Prostate gland (tissue), 2 donors: ENCODE data around the gene XRCC3. TPM values are rescaled to one million over a fixed set of nuclear protein-coding genes. Genes with fewer than 3 reads are reported as not detected.
"Not testable (repeated sequence)": the region's sequence is repeated elsewhere in the genome, so short reads cannot be mapped to it uniquely, and the experiment has no call there.

Source experiments
- DNase-seq: peaks from one replicate; pipeline ENCODE4 v3.0.0-alpha.2; 2019; ENCODE audit warnings: low spot score
- H3K27ac ChIP-seq, 2 donors: fragments of 200-600 bp; sonication (generic); 2 replicates each; pipeline ENCODE4 v1.5.1; 2017 to 2019
- H3K27me3 ChIP-seq: fragments of 200-600 bp; sonication (generic); replicated peaks from 2 replicates; pipeline ENCODE4 v1.5.1; 2019; ENCODE audit not compliant: insufficient read depth
- H3K36me3 ChIP-seq, 2 donors: fragments of 200-600 bp; sonication (generic); 1 replicate in 1 of 2; 2 replicates in 1 of 2; pipeline versions ENCODE4 v1.5.1 to v1.8.1; 2017 to 2019
- H3K4me1 ChIP-seq: fragments of 200-600 bp; sonication (generic); replicated peaks from 2 replicates; pipeline ENCODE4 v1.5.1; 2019
- H3K4me3 ChIP-seq, 2 donors: fragments of 200-600 bp; sonication (generic); 2 replicates each; pipeline ENCODE4 v1.5.1; 2017 to 2019
- H3K9me3 ChIP-seq: fragments of 200-600 bp; sonication (generic); 2 replicates; pipeline ENCODE4 v1.5.1; 2017
- POLR2A ChIP-seq: fragments of 450-650 bp; IDR thresholded peaks from one replicate; pipeline ENCODE4 v1.6.1; 2016; ENCODE audit warnings: antibody characterized with exemption, mild to moderate bottlenecking
- POLR2AphosphoS5 ChIP-seq: sonication (generic); formaldehyde crosslinking; IDR thresholded peaks from one replicate; pipeline ENCODE4 v1.6.1; 2017; ENCODE audit warnings: antibody characterized with exemption
- WGBS: methylation state at CpG from one replicate; pipeline ENCODE4 v1.1.5; 2018; 5-methylcytosine and 5-hydroxymethylcytosine counted together
- intact Hi-C: fragments of 100-400 bp; cut with DNase I; formaldehyde crosslinking; loops from one replicate; pipeline ENCODE4 v1.14.2; 2022
- total RNA-seq, 2 donors: library from RNA; depleted of rRNA; stranded (reverse); fragments of >200 nt; gene quantifications; one replicate each; pipeline ENCODE4 v1.1.0, GENCODE V29; 2016
- TF ChIP-seq, protein P1 (sequence below), 4 experiments: fragments of 200-600 bp in 2 of 4; fragments of 450-650 bp in 2 of 4; sonication (generic) in 2 of 4; IDR thresholded peaks; 1 replicate in 3 of 4; 2 replicates in 1 of 4; pipeline ENCODE4 v1.5.1; 2016 to 2019; ENCODE audit warnings: antibody characterized with exemption in 4 of 4, mild to moderate bottlenecking in 2 of 4, moderate library complexity in 2 of 4

Gene XRCC3
- total RNA-seq, 2 donors from 2014 or later = 24.7 to 33.2 TPM

DNA sequence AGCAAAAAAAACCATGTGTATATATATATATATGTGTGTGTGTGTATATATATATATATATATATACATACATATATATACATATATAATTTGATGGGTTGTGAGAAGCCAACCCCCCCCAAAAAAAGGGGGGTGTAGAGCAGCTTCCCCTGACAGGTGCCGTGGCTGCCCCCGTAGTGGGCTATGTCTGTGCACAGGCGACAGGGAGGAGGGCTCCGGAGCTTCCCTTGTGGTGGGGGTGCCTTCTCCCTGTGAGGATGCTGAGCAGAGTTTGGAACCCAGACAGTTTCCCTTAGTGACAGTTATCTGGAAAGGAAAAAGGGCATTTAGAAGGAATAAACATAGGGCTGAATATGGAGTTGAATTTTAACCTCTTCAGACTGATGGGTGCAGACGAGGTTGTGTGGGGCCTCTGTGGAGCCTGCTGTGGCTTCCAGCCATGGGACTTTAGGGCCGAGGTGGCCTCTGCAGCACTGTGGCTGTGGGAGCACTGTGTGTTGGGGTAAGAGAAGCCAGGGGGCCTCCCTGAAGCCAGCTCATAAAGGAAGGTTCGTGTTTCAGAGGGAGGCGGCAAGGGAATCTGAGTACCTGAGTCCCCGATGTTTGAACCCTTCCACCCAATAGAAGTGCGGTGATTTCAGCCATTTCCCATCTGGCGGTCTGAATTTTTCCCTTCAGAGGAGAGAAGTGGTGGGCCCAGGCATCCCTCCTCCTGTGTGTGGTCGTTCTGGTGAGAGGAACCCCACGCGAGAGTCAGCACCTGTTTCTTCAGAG is 19.8 kb downstream of the XRCC3 start:
- intact Hi-C loops = no loop called here
- TF ChIP-seq, protein P1, sequence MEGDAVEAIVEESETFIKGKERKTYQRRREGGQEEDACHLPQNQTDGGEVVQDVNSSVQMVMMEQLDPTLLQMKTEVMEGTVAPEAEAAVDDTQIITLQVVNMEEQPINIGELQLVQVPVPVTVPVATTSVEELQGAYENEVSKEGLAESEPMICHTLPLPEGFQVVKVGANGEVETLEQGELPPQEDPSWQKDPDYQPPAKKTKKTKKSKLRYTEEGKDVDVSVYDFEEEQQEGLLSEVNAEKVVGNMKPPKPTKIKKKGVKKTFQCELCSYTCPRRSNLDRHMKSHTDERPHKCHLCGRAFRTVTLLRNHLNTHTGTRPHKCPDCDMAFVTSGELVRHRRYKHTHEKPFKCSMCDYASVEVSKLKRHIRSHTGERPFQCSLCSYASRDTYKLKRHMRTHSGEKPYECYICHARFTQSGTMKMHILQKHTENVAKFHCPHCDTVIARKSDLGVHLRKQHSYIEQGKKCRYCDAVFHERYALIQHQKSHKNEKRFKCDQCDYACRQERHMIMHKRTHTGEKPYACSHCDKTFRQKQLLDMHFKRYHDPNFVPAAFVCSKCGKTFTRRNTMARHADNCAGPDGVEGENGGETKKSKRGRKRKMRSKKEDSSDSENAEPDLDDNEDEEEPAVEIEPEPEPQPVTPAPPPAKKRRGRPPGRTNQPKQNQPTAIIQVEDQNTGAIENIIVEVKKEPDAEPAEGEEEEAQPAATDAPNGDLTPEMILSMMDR (IDR thresholded peaks at IDR 0.05) = no peak
- Histone ChIP-seq H3K27ac (no peak overlapping the region), H3K36me3 (peaks cover 0 to 10% of the 10 kb centered on the region in 2 donors), H3K4me1 (peaks cover 36% of the 10 kb centered on the region), H3K4me3 (no peak overlapping the region), H3K27me3 (no peaks in the 10 kb centered on the region), H3K9me3 (no peaks in the 10 kb centered on the region)
- 57% methylated on average over 14 of the region's 14 CpGs for WGBS
- DNase-seq = no peak

GRCh38 chr14:103694572-103695026 is 20.7 kb downstream of the XRCC3 start:
- Histone ChIP-seq H3K4me1 (peaks cover 36% of the 10 kb centered on the region), H3K36me3 (peaks cover 0 to 10% of the 10 kb centered on the region in 2 donors), H3K27me3 (no peaks in the 10 kb centered on the region), H3K4me3 (no peak overlapping the region), H3K27ac (peak overlapping the region in 1 of 2 donors; percentile 53), H3K9me3 (no peaks in the 10 kb centered on the region)
- DNase-seq = no peak
- TF ChIP-seq, protein P1 (IDR thresholded peaks at IDR 0.05) = no peak
- TF ChIP-seq POLR2AphosphoS5 = no peak
- 85% methylated on average over 20 of the region's 20 CpGs for WGBS
- intact Hi-C loops = no loop called here

- Histone ChIP-seq H3K27ac (peak overlapping the region; percentile 53 to 57), H3K36me3 (peaks cover 0 to 10% of the 10 kb centered on the region in 2 donors), H3K9me3 (no peaks in the 10 kb centered on the region), H3K4me3 (no peak overlapping the region), H3K27me3 (no peaks in the 10 kb centered on the region), H3K4me1 (peaks cover 33% of the 10 kb centered on the region)
- WGBS = 54% methylated on average over 22 of the region's 22 CpGs
- peak; percentile 60 for DNase-seq
- intact Hi-C loops = no loop called here
- TF ChIP-seq POLR2A (peak; percentile 33), POLR2AphosphoS5 (peak; percentile 20)
- TF ChIP-seq, protein P1 (IDR thresholded peaks at IDR 0.05) = no peak
Measured at GRCh38 chr14:103693515-103693914, 21.7 kb downstream of the XRCC3 start.

DNA sequence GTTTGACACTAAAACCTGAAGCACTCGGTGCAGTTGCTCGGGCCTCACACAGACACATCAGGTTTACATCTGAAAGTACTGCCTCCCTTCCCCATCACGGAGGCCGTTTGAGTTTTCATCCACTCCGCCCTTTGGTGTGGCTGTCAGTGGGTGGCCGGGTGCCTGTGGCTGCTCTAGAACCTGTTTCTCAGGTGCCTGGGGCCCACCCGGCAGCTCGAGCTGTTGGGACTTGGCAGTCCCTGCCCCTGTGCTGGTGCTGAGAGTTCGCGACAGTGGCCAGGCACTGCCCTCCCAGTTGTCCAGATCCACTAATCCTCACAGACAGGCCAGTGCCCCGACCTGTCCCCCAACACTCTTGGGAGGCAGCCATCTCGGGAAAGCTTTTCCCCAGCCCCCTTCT is 22.4 kb downstream of the XRCC3 start:
- H3K4me1 ChIP-seq = peaks cover 26% of the 10 kb centered on the region

DNA sequence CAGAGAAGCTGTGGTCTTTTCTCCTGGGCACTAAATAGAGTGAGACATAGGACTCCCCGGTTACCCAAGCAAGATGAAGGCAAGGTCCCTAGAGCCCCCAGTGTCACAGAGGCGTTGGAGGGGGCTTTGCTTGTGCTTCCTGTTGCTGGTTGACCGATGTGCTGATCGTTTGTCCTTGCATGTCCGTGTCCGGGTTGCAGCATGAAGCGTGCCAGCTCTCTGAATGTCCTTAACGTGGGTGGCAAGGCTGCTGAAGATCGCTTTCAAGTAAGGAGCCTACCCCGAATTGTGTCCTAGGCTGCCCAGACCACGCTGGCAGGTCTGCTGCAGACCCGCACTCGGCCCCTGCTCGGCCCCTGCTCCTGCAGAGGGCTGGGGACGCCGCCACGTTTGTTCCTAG is 23.1 kb downstream of the XRCC3 start:
- H3K27me3 ChIP-seq = no peaks in the 10 kb centered on the region
- H3K36me3 ChIP-seq = peaks cover 0 to 10% of the 10 kb centered on the region in 2 donors
- H3K4me1 ChIP-seq = peaks cover 19% of the 10 kb centered on the region
- H3K9me3 ChIP-seq = no peaks in the 10 kb centered on the region
- intact Hi-C loops = no loop called here
- H3K4me3 ChIP-seq = no peak overlapping the region
- WGBS = 93% methylated on average over 17 of the region's 17 CpGs
- H3K27ac ChIP-seq = peak overlapping the region in 1 of 2 donors; percentile 53
- TF ChIP-seq POLR2A (no peak), POLR2AphosphoS5 (no peak)
- TF ChIP-seq, protein P1 (IDR thresholded peaks at IDR 0.05) = no peak
- DNase-seq = no peak

More for the DNA sequence above, 22.4 kb downstream of the XRCC3 start:
- 38% methylated on average over 12 of the region's 12 CpGs for WGBS
- intact Hi-C loops = no loop called here
- H3K27ac ChIP-seq = peak overlapping the region; percentile 53 to 57
- TF ChIP-seq POLR2A = no peak
- no peak for TF ChIP-seq POLR2AphosphoS5
- H3K4me3 ChIP-seq = no peak overlapping the region
- H3K36me3 ChIP-seq = peaks cover 0 to 10% of the 10 kb centered on the region in 2 donors
- no peaks in the 10 kb centered on the region for H3K27me3 ChIP-seq
- H3K9me3 ChIP-seq = no peaks in the 10 kb centered on the region
- DNase-seq = peak; percentile 23

GRCh38 chr14:103691655-103692054 is 23.6 kb downstream of the XRCC3 start:
- H3K4me3 ChIP-seq, intact Hi-C loops, DNase-seq, H3K9me3 ChIP-seq, H3K27ac ChIP-seq, H3K27me3 ChIP-seq: not testable (repeated sequence)
- 89% methylated on average over 5 of the region's 5 CpGs for WGBS
- peaks cover 0 to 10% of the 10 kb centered on the region in 2 donors for H3K36me3 ChIP-seq
- H3K4me1 ChIP-seq = peaks cover 14% of the 10 kb centered on the region
